Measurements from ENCODE around the gene ADAT3. TPM values are rescaled to one million over a fixed set of nuclear protein-coding genes. Genes with fewer than 3 reads are reported as not detected.

ADAT3 gene
- total and polyA plus RNA-seq, 2 of the 4 experiments (the other 2 are of a cell fraction), result 0.36 to 2.8 TPM

Other genes starting within 250 kb of the ADAT3 start
- not detected in 2 replicates for gene ONECUT3, start 151.9 kb upstream of the ADAT3 start, total RNA-seq (2012; rRNA removed)
- not detected in 2 replicates for gene ONECUT3, start 151.9 kb upstream of the ADAT3 start, polyA plus RNA-seq (2012; rRNA removed)
- gene ATP8B3, start 93.1 kb upstream of the ADAT3 start, total RNA-seq (2012; rRNA removed), result 1.4 and 1.6 TPM in 2 replicates
- 8.1 and 9.0 TPM in 2 replicates for gene ATP8B3, start 93.1 kb upstream of the ADAT3 start, polyA plus RNA-seq (2012; rRNA removed)
- gene REXO1, start 56.9 kb upstream of the ADAT3 start, total RNA-seq (2012; rRNA removed), result 1.4 and 2.5 TPM in 2 replicates
- gene REXO1, start 56.9 kb upstream of the ADAT3 start, polyA plus RNA-seq (2012; rRNA removed), result 39.2 and 63.7 TPM in 2 replicates
- 0.90 and 1.7 TPM in 2 replicates for gene KLF16, start 41.8 kb upstream of the ADAT3 start, total RNA-seq (2012; rRNA removed)
- gene KLF16, start 41.8 kb upstream of the ADAT3 start, polyA plus RNA-seq (2012; rRNA removed), result 13.1 and 31.4 TPM in 2 replicates
- gene ABHD17A, start 19.9 kb upstream of the ADAT3 start, total RNA-seq (2012; rRNA removed), result 31.9 and 37.8 TPM in 2 replicates
- gene ABHD17A, start 19.9 kb upstream of the ADAT3 start, polyA plus RNA-seq (2012; rRNA removed), result 76.2 and 111 TPM in 2 replicates
- 10.8 and 16.1 TPM in 2 replicates for gene SCAMP4, start within 50 bp of the ADAT3 start, total RNA-seq (2012; rRNA removed)
- 24.0 and 28.1 TPM in 2 replicates for gene SCAMP4, start within 50 bp of the ADAT3 start, polyA plus RNA-seq (2012; rRNA removed)
- 35.6 and 38.0 TPM in 2 replicates for gene CSNK1G2, start 35.8 kb downstream of the ADAT3 start, total RNA-seq (2012; rRNA removed)
- 96.3 and 124 TPM in 2 replicates for gene CSNK1G2, start 35.8 kb downstream of the ADAT3 start, polyA plus RNA-seq (2012; rRNA removed)
- gene BTBD2, start 110.3 kb downstream of the ADAT3 start, total RNA-seq (2012; rRNA removed), result 24.4 and 25.8 TPM in 2 replicates
- gene BTBD2, start 110.3 kb downstream of the ADAT3 start, polyA plus RNA-seq (2012; rRNA removed), result 65.7 and 67.1 TPM in 2 replicates
- gene MKNK2, start 145.8 kb downstream of the ADAT3 start, total RNA-seq (2012; rRNA removed), result 20.8 and 21.9 TPM in 2 replicates
- 31.8 and 37.5 TPM in 2 replicates for gene MKNK2, start 145.8 kb downstream of the ADAT3 start, polyA plus RNA-seq (2012; rRNA removed)
- 8.9 and 9.3 TPM in 2 replicates for gene MOB3A, start 190.9 kb downstream of the ADAT3 start, total RNA-seq (2012; rRNA removed)
- 26.5 and 28.8 TPM in 2 replicates for gene MOB3A, start 190.9 kb downstream of the ADAT3 start, polyA plus RNA-seq (2012; rRNA removed)
- gene IZUMO4, start 191.5 kb downstream of the ADAT3 start, total RNA-seq (2012; rRNA removed), result 0.56 and 0.72 TPM in 2 replicates
- 2.8 and 3.4 TPM in 2 replicates for gene IZUMO4, start 191.5 kb downstream of the ADAT3 start, polyA plus RNA-seq (2012; rRNA removed)
- 75.3 and 76.1 TPM in 2 replicates for gene AP3D1, start 246.2 kb downstream of the ADAT3 start, total RNA-seq (2012; rRNA removed)
- gene AP3D1, start 246.2 kb downstream of the ADAT3 start, polyA plus RNA-seq (2012; rRNA removed), result 129 and 132 TPM in 2 replicates

Measured in IMR-90 (cell line).